K562 (cell line): Measurements from ENCODE around the gene BORCS5.

Experiments used
- ARHGAP35 ChIP-seq: fragments of 450-650 bp; IDR thresholded peaks from 2 replicates; pipeline ENCODE4 v1.6.1; 2018; ENCODE audit not compliant: partially characterized antibody
- BCLAF1 ChIP-seq, 2 experiments: fragments of 450-650 bp in 1 of 2; IDR thresholded peaks; 2 replicates each; pipeline ENCODE4 v1.6.1; 2011 to 2017; ENCODE audit warnings: low read depth in 2 of 2, antibody characterized with exemption in 1 of 2, borderline replicate concordance in 1 of 2, low read length in 1 of 2, mild to moderate bottlenecking in 1 of 2, mixed read lengths in 1 of 2; ENCODE audit not compliant: control insufficient read depth in 1 of 2
- CEBPB ChIP-seq: fragments of 450-650 bp; IDR thresholded peaks from 2 replicates; pipeline ENCODE4 v1.6.1; 2016; ENCODE audit warnings: missing genetic modification characterization, missing compliant biosample characterization
- CHD2 ChIP-seq: IDR thresholded peaks from 2 replicates; pipeline ENCODE4 v1.6.1; 2011; ENCODE audit warnings: low read depth, low read length
- CHD4 ChIP-seq: fragments of 200-600 bp; sonication (generic); IDR thresholded peaks from 3 replicates; pipeline ENCODE4 v1.6.1; 2012; ENCODE audit warnings: low read depth, mild to moderate bottlenecking, mixed read lengths, low read length, inconsistent platforms; ENCODE audit not compliant: insufficient read depth, insufficient replicate concordance, poor library complexity, severe bottlenecking
- CTCF ChIP-seq, 3 experiments: IDR thresholded peaks in 2 of 3; conservative IDR thresholded peaks in 1 of 3; 2 replicates each; pipeline ENCODE4 v1.5.1; 2011 to 2012; ENCODE audit warnings: low read length in 3 of 3, mild to moderate bottlenecking in 3 of 3, control low read depth in 2 of 3, improper control_type of control experiment in 1 of 3, inconsistent platforms in 1 of 3, low read depth in 1 of 3, mixed read lengths in 1 of 3, moderate library complexity in 1 of 3; ENCODE audit not compliant: insufficient read depth in 2 of 3
- FIP1L1 ChIP-seq: fragments of 200-400 bp; formaldehyde crosslinking; IDR thresholded peaks from 2 replicates; pipeline ENCODE4 v1.6.1; 2018; ENCODE audit warnings: mild to moderate bottlenecking, low read depth, low read length; ENCODE audit not compliant: poor library complexity, severe bottlenecking
- SAP30 ChIP-seq: fragments of 200-600 bp; sonication (generic); IDR thresholded peaks from 2 replicates; pipeline ENCODE4 v1.6.1; 2012; ENCODE audit warnings: borderline replicate concordance, low read depth, mild to moderate bottlenecking, moderate library complexity, low read length, control low read depth, inconsistent platforms; ENCODE audit not compliant: insufficient read depth, poor library complexity, severe bottlenecking
- TEAD4 ChIP-seq, 2 experiments: sonication (generic) in 1 of 2; formaldehyde crosslinking in 1 of 2; IDR thresholded peaks; 2 replicates each; pipeline versions ENCODE4 v1.6.1 to v1.8.0; 2012 to 2022; ENCODE audit warnings: borderline replicate concordance in 1 of 2, inconsistent platforms in 1 of 2, low read length in 1 of 2, mild to moderate bottlenecking in 1 of 2, missing genetic modification reagents in 1 of 2
- ZBTB40 ChIP-seq, 2 experiments: fragments of 450-650 bp in 1 of 2; sonication (generic) in 1 of 2; formaldehyde crosslinking in 1 of 2; IDR thresholded peaks; 2 replicates each; pipeline versions ENCODE4 v1.7.1 to v1.9.0; 2016 to 2022; ENCODE audit warnings: inconsistent platforms in 1 of 2, mild to moderate bottlenecking in 1 of 2, missing genetic modification reagents in 1 of 2
- ZFP36 ChIP-seq: fragments of 150-350 bp; IDR thresholded peaks from 2 replicates; pipeline ENCODE4 v1.6.1; 2018; ENCODE audit warnings: low read length, low read depth; ENCODE audit not compliant: partially characterized antibody
- ZNF740 ChIP-seq, 3 experiments: fragments of 200-800 bp in 1 of 3; sonication (Bioruptor generic) in 1 of 3; sonication (generic) in 1 of 3; formaldehyde crosslinking in 1 of 3; IDR thresholded peaks; 2 replicates each; pipeline versions ENCODE4 v1.6.1 to v1.8.0; 2016 to 2022; ENCODE audit warnings: mild to moderate bottlenecking in 2 of 3, missing compliant biosample characterization in 2 of 3, missing genetic modification characterization in 2 of 3, missing genetic modification reagents in 1 of 3
- ZZZ3 ChIP-seq: fragments of 450-650 bp; IDR thresholded peaks from 2 replicates; pipeline ENCODE4 v1.6.1; 2016; ENCODE audit warnings: antibody characterized with exemption, mild to moderate bottlenecking, moderate library complexity

GRCh38 chr12:12482959-12483358 lies 126.1 kb downstream of the BORCS5 start:
- no peak for TF ChIP-seq CTCF (IDR thresholded peaks at IDR 0.05 in 2 of 3, conservative IDR thresholded peaks at IDR 0.05 in 1 of 3; ENCODE audit: insufficient read depth in 2 of 3, low read depth in 1 of 3, low read length in 3 of 3)
- no peak for TF ChIP-seq CHD4
- no peak for TF ChIP-seq TEAD4 (IDR thresholded peaks at IDR 0.05; ENCODE audit: low read length)
- TF ChIP-seq TEAD4 (CRISPR knock-in tag; IDR thresholded peaks at IDR 0.05; ENCODE audit: borderline replicate concordance), result no peak
- no peak for TF ChIP-seq CEBPB
- no peak for TF ChIP-seq BCLAF1 (IDR thresholded peaks at IDR 0.05; ENCODE audit: borderline replicate concordance in 1 of 2, control insufficient read depth in 1 of 2, low read depth in 2 of 2, low read length in 1 of 2)
- no peak for TF ChIP-seq ZNF740 (CRISPR knock-in tag; IDR thresholded peaks at IDR 0.05)
- no peak for TF ChIP-seq ZNF740 (tag; IDR thresholded peaks at IDR 0.05)
- no peak for TF ChIP-seq ARHGAP35
- TF ChIP-seq ZFP36, result no peak
- TF ChIP-seq FIP1L1, result no peak
- TF ChIP-seq ZZZ3, result no peak
- TF ChIP-seq ZBTB40 (IDR thresholded peaks at IDR 0.05), result no peak
- no peak for TF ChIP-seq ZBTB40 (CRISPR knock-in tag; IDR thresholded peaks at IDR 0.05)
- TF ChIP-seq SAP30, result no peak
- TF ChIP-seq CHD2, result no peak
